Muscle of leg (tissue), 11 donors: Measurements from ENCODE around the gene RNF130. TPM values are rescaled to one million over a fixed set of nuclear protein-coding genes. Genes with fewer than 3 reads are reported as not detected.
A peak's percentile ranks its signal among the peaks of the same experiment; 100 is the strongest.
"Not testable (repeated sequence)": the region's sequence is repeated elsewhere in the genome, so short reads cannot be mapped to it uniquely, and the experiment has no call there.

Experiments used
- DNase-seq: peaks from one replicate; pipeline ENCODE4 v3.0.0; 2013
- H3K27ac ChIP-seq: one replicate; pipeline ENCODE4 v1.5.1; 2013; ENCODE audit warnings: mild to moderate bottlenecking, low read length, control low read depth
- H3K27me3 ChIP-seq: one replicate; pipeline ENCODE4 v1.6.1; 2013; ENCODE audit warnings: low read length; ENCODE audit not compliant: control insufficient read depth, insufficient read depth
- H3K36me3 ChIP-seq: one replicate; pipeline ENCODE4 v1.6.1; 2013; ENCODE audit warnings: low read length; ENCODE audit not compliant: control insufficient read depth, insufficient read depth
- H3K4me1 ChIP-seq: one replicate; pipeline ENCODE4 v1.6.1; 2013; ENCODE audit warnings: low read length; ENCODE audit not compliant: control insufficient read depth, insufficient read depth
- H3K4me3 ChIP-seq: one replicate; pipeline ENCODE4 v1.5.1; 2013; ENCODE audit warnings: low read length, control low read depth
- H3K9me3 ChIP-seq: replicated peaks from 2 replicates; pipeline ENCODE4 v1.6.1; 2013; ENCODE audit warnings: low read depth, low read length; ENCODE audit not compliant: control insufficient read depth
- WGBS: methylation state at CpG from one replicate; pipeline ENCODE4 v1.1.5; 2013; ENCODE audit warnings: missing lambda C conversion rate; ENCODE audit not compliant: insufficient coverage; 5-methylcytosine and 5-hydroxymethylcytosine counted together
- polyA plus RNA-seq, 8 donors: library from polyadenylated mRNA; unstranded; fragments of 120-200 nt; gene quantifications; one replicate each; pipeline versions ENCODE4 v1.2.1 to v1.2.3, GENCODE V29; 2013; ENCODE audit warnings: inconsistent platforms in 1 of 8, low replicate concordance in 1 of 8; ENCODE audit not compliant: insufficient read length in 8 of 8, insufficient read depth in 1 of 8
- total RNA-seq: library from RNA; stranded (reverse); fragments of 120-200 nt; gene quantifications from one replicate; pipeline ENCODE4 v1.2.4, GENCODE V29; 2013

The RNF130 gene
- total and polyA plus RNA-seq, 9 donors, result 34.4 to 45.3 (median 37.0) TPM

DNA sequence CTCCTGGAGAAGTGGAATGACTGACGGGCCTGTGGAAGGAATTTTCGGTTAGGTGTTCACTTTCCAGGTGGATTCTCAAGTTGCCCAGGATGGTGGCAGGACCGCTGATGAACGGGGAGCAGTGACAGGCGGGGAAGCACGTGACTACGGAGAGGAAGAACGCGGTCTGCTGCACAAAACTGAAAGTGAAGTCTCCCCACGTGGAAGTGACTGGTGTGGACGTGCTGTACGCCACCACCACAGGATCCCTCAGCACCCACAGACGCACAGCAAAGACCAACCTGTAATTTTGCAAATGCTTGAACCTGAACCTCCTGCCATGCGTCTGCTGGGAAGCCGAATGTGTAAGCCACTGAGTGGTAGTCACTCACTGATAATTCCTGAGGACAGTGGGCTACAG, 51.4 kb downstream of the RNF130 start:
- Histone ChIP-seq H3K36me3 (peaks cover 6% of the 10 kb centered on the region), H3K4me1 (no peaks in the 10 kb centered on the region), H3K4me3 (no peak overlapping the region), H3K27me3 (no peaks in the 10 kb centered on the region), H3K27ac (no peak overlapping the region), H3K9me3 (no peaks in the 10 kb centered on the region)
- WGBS, result 96% methylated on average over 11 of the region's 15 CpGs
- no peak for DNase-seq

DNA sequence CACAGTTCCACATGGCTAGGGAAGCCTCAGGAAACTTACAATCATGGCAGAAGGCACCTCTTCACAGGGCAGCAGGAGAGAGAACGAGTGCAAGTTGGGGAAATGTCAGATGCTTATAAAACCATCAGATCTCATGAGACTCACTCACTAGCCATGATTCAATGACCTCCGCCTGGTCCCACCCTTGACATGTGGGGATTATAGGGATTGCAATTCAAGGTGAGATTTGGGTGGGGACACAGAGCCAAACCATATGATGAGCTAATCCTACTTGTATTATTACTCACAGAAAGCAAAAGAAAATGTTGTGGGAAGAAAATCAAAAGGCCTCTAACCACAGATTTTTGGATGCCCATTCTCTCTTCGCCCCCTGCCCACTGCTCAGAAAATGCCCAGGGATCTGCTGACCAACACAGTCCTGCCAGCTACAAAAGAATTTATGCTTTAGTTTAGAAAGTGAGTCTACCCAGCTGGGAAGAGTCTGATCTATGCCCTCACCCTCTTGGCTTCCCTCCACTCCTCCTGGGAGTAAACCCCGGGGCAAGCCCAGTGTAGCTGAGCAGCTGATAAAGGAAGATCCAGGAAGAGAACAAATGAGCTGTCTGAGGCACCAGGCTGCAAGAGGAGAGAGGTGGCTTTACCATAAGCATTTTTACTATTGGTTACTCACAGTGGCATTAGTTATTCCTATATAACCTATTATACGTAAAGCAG, 53.1 kb downstream of the RNF130 start:
- no peak overlapping the region for H3K4me3 ChIP-seq
- H3K9me3 ChIP-seq, result no peaks in the 10 kb centered on the region
- H3K36me3 ChIP-seq, result peaks cover 6% of the 10 kb centered on the region
- no peaks in the 10 kb centered on the region for H3K4me1 ChIP-seq
- no CpG with 5 or more reads among the region's 5 CpGs for WGBS
- DNase-seq, result no peak
- H3K27me3 ChIP-seq, result no peaks in the 10 kb centered on the region
- no peak overlapping the region for H3K27ac ChIP-seq

DNA sequence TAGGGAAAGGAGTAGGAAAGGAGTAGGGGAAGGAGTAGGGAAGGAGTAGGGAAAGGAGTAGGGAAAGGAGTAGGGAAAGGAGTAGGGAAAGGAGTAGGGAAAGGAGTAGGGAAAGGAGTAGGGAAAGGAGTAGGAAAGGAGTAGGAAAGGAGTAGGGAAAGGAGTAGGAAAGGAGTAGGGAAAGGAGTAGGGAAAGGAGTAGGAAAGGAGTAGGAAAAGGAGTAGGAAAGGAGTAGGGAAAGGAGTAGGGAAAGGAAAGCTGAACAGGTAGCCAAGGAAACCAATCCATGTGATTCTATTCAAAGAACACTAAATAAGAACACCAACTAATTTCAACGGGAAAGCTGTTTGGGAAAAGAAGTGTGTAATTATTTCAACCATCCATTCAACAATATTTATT, 56.0 kb downstream of the RNF130 start:
- DNase-seq, result not testable (repeated sequence)

DNA sequence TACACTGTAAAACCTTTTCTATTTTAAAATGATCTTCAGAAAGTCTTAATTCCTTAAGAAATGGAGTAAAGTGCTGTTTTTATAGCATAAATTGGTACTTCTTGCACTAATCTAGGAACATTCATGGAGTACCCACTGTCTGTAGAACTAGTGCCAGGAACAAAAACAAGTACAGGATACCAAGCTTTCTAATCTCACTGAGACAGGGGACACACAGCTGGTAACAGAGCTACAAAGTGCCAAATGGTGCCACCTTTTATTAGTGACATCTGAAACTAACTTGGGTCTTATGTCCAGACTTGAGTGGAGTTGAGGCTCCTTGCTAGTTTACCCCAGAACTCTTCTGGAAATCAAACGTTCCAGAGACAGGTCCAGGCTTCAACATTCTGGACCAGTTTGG, 57.9 kb downstream of the RNF130 start:
- H3K27ac ChIP-seq, result no peak overlapping the region
- no peaks in the 10 kb centered on the region for H3K4me1 ChIP-seq
- DNase-seq, result no peak
- H3K27me3 ChIP-seq, result no peaks in the 10 kb centered on the region
- no peaks in the 10 kb centered on the region for H3K9me3 ChIP-seq
- no peak overlapping the region for H3K4me3 ChIP-seq
- H3K36me3 ChIP-seq, result peaks cover 7% of the 10 kb centered on the region
- 78% methylated on average over 1 of the region's 1 CpG for WGBS

More for the DNA sequence above, 56.0 kb downstream of the RNF130 start:
- peaks cover 12% of the 10 kb centered on the region for H3K36me3 ChIP-seq
- not testable (repeated sequence) for H3K4me3 ChIP-seq, H3K27ac ChIP-seq, H3K9me3 ChIP-seq, H3K27me3 ChIP-seq, H3K4me1 ChIP-seq
- WGBS, result no CpG with 5 or more reads among the region's 1 CpG

DNA sequence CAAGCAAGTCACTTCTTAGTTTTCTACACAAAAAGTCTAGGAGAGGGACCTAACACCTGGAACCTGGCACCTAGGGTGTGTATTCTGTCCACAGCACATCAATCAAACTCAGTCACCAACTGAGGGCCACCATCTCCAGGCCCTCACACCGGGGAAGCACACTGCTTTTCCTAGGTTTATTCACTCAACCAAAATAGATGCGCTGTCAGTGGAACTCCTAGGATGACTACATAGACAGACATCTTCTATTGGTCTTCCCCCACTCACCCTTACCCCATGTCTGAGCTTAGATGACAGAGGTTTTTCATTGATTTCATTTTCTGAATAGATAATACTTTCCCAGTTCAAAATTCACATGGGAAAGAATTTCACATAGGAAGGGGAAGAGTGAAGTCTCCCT, 59.2 kb downstream of the RNF130 start:
- Histone ChIP-seq H3K9me3 (no peaks in the 10 kb centered on the region), H3K27me3 (no peaks in the 10 kb centered on the region), H3K4me3 (no peak overlapping the region), H3K36me3 (peaks cover 6% of the 10 kb centered on the region), H3K4me1 (peaks cover 4% of the 10 kb centered on the region), H3K27ac (no peak overlapping the region)
- WGBS, result 67% methylated on average over 1 of the region's 2 CpGs
- no peak for DNase-seq

DNA sequence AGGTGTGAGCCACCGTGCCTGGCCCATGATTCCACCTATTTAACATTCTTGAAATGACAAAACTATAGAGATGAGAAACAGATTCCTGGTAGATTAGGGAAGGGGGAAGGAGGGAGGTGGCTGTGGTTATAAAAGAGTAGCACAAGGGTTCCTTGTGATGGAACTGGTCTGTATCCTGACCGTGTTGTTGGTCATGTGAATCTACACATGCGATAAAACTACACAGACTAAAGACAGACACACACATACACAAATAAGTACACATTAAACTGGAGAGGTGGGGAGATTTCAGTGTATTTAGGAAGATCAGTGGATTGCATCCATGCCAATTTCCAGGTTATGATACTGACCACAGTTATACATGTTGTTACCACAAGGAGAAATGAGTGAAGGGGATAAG, 60.9 kb downstream of the RNF130 start:
- H3K36me3 ChIP-seq, result peaks cover 6% of the 10 kb centered on the region
- H3K9me3 ChIP-seq, result no peaks in the 10 kb centered on the region
- DNase-seq, result no peak
- H3K4me1 ChIP-seq, result peaks cover 5% of the 10 kb centered on the region
- no peak overlapping the region for H3K27ac ChIP-seq
- no peaks in the 10 kb centered on the region for H3K27me3 ChIP-seq
- no CpG with 5 or more reads among the region's 3 CpGs for WGBS
- no peak overlapping the region for H3K4me3 ChIP-seq

DNA sequence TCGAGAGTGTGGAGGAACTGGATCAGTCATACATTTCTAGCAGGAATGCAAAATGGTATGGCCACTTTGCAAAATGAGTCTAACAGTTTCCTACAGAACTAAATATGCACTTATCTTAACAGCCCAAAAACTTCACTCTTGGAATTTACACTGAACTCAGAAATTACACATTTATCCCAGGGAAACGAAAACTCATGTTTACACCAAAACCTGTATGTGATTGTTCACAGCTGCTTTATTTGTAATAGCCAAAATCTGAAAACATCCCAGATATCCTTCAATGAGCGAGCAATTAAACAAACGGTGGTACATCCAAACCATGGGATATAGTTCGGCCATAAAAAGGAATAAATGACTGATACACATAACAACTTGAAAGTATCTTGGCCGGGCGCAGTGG, 62.0 kb downstream of the RNF130 start:
- H3K4me3 ChIP-seq, result no peak overlapping the region
- no peaks in the 10 kb centered on the region for H3K27me3 ChIP-seq
- H3K27ac ChIP-seq, result no peak overlapping the region
- WGBS, result no CpG with 5 or more reads among the region's 7 CpGs
- H3K9me3 ChIP-seq, result no peaks in the 10 kb centered on the region
- H3K36me3 ChIP-seq, result peaks cover 6% of the 10 kb centered on the region
- peaks cover 5% of the 10 kb centered on the region for H3K4me1 ChIP-seq
- DNase-seq, result no peak

DNA sequence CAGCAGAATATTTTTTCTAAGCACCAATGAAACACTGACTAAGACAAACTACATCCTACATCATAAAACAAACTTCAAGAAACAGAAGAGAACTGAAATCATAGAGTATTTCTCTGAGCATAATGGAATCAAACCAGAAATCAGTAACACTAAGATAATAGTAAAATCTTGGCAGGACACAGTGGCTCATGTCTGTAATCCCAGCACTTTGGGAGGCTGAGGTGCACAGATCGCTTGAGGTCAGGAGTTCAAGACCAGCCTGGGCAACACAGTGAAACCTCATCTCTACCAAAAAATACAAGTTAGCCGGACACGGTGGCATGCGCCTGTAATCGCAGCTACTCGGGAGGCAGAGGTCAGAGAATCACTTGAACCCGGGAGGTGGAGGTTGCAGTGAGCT, 63.1 kb downstream of the RNF130 start:
- peaks cover 5% of the 10 kb centered on the region for H3K4me1 ChIP-seq
- H3K36me3 ChIP-seq, result peaks cover 6% of the 10 kb centered on the region
- H3K27me3 ChIP-seq, result no peaks in the 10 kb centered on the region
- no peak overlapping the region for H3K27ac ChIP-seq
- DNase-seq, result no peak
- H3K9me3 ChIP-seq, result no peaks in the 10 kb centered on the region
- 100% methylated on average over 1 of the region's 7 CpGs for WGBS
- H3K4me3 ChIP-seq, result no peak overlapping the region

DNA sequence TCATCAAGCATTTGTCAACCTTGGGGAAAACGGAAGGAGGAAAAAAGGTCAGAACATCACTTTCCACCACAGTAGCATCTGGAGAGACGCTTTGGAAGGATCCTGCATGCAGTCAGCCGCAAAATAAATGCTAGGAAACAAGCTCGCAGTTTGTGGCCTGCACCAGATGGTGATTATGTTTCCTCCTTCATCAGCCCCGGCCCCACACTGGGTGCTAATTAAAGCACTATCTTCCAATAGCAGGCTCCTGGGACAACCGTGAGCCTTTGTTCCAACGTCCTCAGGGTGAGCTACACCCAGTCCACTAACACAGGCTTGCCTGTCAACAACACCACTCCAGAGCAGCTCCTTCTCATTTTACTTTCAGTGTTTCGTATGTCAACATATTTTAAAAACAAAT, 64.0 kb downstream of the RNF130 start:
- DNase-seq, result peak; percentile 26

DNA sequence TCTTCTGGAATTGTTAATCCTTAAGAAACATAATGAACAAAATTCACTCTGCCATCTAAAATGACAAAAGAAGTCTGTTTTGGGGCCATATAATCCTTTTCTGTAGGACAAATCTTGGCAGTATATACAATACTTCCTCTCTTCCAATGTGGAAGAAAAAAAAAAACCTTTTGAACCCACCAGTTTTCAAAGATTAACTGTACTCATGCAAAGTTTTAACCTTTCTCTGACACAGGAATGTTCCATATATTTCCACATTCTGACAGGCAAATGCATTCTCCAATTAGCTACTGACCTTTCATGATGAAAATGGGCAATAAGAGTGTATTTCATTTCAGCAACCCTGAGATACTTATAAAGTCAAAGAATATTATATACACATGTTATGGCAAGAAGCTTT, 65.4 kb downstream of the RNF130 start:
- Histone ChIP-seq H3K9me3 (no peaks in the 10 kb centered on the region), H3K4me3 (no peak overlapping the region), H3K27me3 (no peaks in the 10 kb centered on the region), H3K27ac (no peak overlapping the region), H3K4me1 (peaks cover 5% of the 10 kb centered on the region), H3K36me3 (peaks cover 4% of the 10 kb centered on the region)
- DNase-seq, result no peak

More for the DNA sequence above, 64.0 kb downstream of the RNF130 start:
- peaks cover 6% of the 10 kb centered on the region for H3K36me3 ChIP-seq
- H3K9me3 ChIP-seq, result no peaks in the 10 kb centered on the region
- 18% methylated on average over 4 of the region's 8 CpGs for WGBS
- H3K27me3 ChIP-seq, result no peaks in the 10 kb centered on the region
- H3K4me3 ChIP-seq, result no peak overlapping the region
- no peak overlapping the region for H3K27ac ChIP-seq
- peaks cover 5% of the 10 kb centered on the region for H3K4me1 ChIP-seq

DNA sequence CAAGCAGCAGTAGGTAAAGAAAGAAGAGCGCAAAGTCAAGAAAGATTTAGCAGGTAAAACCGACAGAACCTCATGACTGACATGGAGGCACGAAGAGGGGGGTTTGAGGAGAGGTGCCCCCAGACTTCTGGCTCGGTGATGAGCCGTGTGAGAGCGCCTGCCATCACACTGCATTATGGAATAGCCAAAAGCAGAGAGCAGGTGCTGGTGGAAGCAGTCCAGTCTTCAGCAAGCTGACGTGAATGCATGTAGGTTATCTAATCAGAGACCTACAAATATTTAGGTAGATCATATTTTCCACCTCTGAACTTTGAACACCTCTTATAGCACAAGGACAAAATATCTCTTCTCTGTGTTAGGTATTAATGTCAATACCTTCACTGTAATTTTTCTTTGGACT, 68.4 kb downstream of the RNF130 start:
- Histone ChIP-seq H3K9me3 (peaks cover 2% of the 10 kb centered on the region), H3K36me3 (peaks cover 5% of the 10 kb centered on the region), H3K4me3 (no peak overlapping the region), H3K27ac (no peak overlapping the region), H3K4me1 (peaks cover 5% of the 10 kb centered on the region), H3K27me3 (no peaks in the 10 kb centered on the region)
- no peak for DNase-seq
- 93% methylated on average over 6 of the region's 7 CpGs for WGBS
